ENCODE results near the gene ECPAS. TPM values are rescaled to one million over a fixed set of nuclear protein-coding genes. Genes with fewer than 3 reads are reported as not detected.

ECPAS gene
- total RNA-seq, 1 experiment from 2014 or later, result 106 TPM

- H4K5ac ChIP-seq (ENCODE audit: insufficient read length, low read depth, low read length), result no peak overlapping the region
- H3K4me3 Mint-ChIP-seq, result peak overlapping the region; percentile 83 to 91
Observed at GRCh38 chr9:111481885-111482636, 2.1 kb downstream of the ECPAS start.

More at GRCh38 chr9:111481885-111482636, 2.1 kb downstream of the ECPAS start:
- Histone ChIP-seq H2BK5ac (ENCODE audit: insufficient read length, low read length) (no peak overlapping the region), H2BK120ac (ENCODE audit: low read depth, low read length, poor library complexity, severe bottlenecking) (no peak overlapping the region), H3K4me1 (ENCODE audit: insufficient read depth, low read length) (peaks cover 3% of the 10 kb centered on the region; the same call in 1 of the 2 replicates), H3K56ac (ENCODE audit: insufficient read length, low read depth, low read length) (peak overlapping the region; percentile 66), H3K23me2 (ENCODE audit: insufficient read length, low read depth, low read length, poor library complexity, severe bottlenecking) (peaks cover 12% of the 10 kb centered on the region), H3K27ac (ENCODE audit: insufficient read length, low read depth, low read length) (peak overlapping the region; percentile 68), H2AFZ (ENCODE audit: low read length) (no peak overlapping the region), H3K4ac (ENCODE audit: low read depth, low read length) (no peak overlapping the region), H3K18ac (ENCODE audit: insufficient read length, low read depth, low read length) (no peak overlapping the region), H4K8ac (replicated peaks; ENCODE audit: insufficient read length, low read depth, low read length) (no peak overlapping the region), H2BK12ac (ENCODE audit: insufficient read length, low read depth, low read length) (no peak overlapping the region), H3K9me3 (ENCODE audit: control insufficient read depth, low read depth, low read length) (no peaks in the 10 kb centered on the region), H3K79me2 (ENCODE audit: insufficient read depth, low read length) (peaks cover 42% of the 10 kb centered on the region; the same call in 1 of the 2 replicates), H3K4me2 (ENCODE audit: insufficient read depth, insufficient read length, low read length) (peak overlapping the region; percentile 99), H2AK5ac (ENCODE audit: insufficient read length, low read length) (no peak overlapping the region), H3K27me3 (ENCODE audit: insufficient read depth, low read length) (no peaks in the 10 kb centered on the region), H3T11ph (ENCODE audit: low read length) (no peak overlapping the region), H4K20me1 (ENCODE audit: control insufficient read depth, insufficient read depth, insufficient read length) (no peaks in the 10 kb centered on the region), H3K23ac (ENCODE audit: insufficient read length, low read depth, low read length) (no peak overlapping the region), H4K91ac (ENCODE audit: insufficient read length, low read depth, low read length) (no peak overlapping the region), H2BK15ac (ENCODE audit: low read depth, low read length) (no peak overlapping the region), H3K9ac (ENCODE audit: extremely low read depth, insufficient read length, low read length) (peak overlapping the region; percentile 74), H3K14ac (ENCODE audit: insufficient read depth, low read length) (no peak overlapping the region), H2BK20ac (ENCODE audit: low read depth, low read length, poor library complexity, severe bottlenecking) (no peak overlapping the region), H3K79me1 (ENCODE audit: insufficient read depth, low read depth, low read length, poor library complexity, severe bottlenecking) (no peaks in the 10 kb centered on the region)
- WGBS (ENCODE audit: extremely low coverage, insufficient read length, low lambda C conversion rate), result no CpG with 5 or more reads among the region's 13 CpGs
- no peaks in the 10 kb centered on the region for H3K9me3 Mint-ChIP-seq
- peak overlapping the region; percentile 60 to 81 (median 79); a peak in 6 of 7 replicates for H3K27ac Mint-ChIP-seq
- peaks cover 19 to 25% of the 10 kb centered on the region in 2 experiments for H3K4me1 Mint-ChIP-seq
- no peak for DNase-seq
- H3K36me3 Mint-ChIP-seq (ENCODE audit: insufficient read depth in 1 of 3, low read depth in 3 of 3), result peaks cover 0 to 4% (median 0%) of the 10 kb centered on the region in 3 experiments; a peak in 2 of 7 replicates
- TF ChIP-seq, protein P1, sequence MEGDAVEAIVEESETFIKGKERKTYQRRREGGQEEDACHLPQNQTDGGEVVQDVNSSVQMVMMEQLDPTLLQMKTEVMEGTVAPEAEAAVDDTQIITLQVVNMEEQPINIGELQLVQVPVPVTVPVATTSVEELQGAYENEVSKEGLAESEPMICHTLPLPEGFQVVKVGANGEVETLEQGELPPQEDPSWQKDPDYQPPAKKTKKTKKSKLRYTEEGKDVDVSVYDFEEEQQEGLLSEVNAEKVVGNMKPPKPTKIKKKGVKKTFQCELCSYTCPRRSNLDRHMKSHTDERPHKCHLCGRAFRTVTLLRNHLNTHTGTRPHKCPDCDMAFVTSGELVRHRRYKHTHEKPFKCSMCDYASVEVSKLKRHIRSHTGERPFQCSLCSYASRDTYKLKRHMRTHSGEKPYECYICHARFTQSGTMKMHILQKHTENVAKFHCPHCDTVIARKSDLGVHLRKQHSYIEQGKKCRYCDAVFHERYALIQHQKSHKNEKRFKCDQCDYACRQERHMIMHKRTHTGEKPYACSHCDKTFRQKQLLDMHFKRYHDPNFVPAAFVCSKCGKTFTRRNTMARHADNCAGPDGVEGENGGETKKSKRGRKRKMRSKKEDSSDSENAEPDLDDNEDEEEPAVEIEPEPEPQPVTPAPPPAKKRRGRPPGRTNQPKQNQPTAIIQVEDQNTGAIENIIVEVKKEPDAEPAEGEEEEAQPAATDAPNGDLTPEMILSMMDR (conservative IDR thresholded peaks at IDR 0.05), result no peak
- H3K27me3 Mint-ChIP-seq (ENCODE audit: low read depth), result no peaks in the 10 kb centered on the region
